ENCODE data around the gene OGT.

DNA sequence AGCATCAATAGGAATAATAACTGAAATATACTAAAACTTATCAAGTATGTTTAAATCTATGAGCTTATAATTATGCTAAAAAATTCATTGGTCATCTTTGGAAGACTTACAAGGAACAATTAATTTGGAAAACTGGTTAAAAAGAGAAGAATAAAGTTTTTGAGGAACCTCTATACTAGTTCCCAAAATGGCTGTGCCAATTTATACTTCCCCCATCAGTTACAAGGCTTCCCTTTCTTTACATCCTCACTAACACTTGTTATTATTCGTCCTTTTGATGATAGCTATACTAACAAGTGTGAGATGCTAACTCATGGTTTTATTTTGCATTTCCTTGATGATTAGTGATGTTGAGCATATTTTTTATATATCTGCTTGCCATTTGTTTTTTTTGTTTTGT is 17.1 kb downstream of the OGT start:
- no peak for TF ChIP-seq FOXP2 (optimal IDR thresholded peaks at IDR 0.05; ENCODE audit: borderline replicate concordance, extremely low read depth, extremely low read length, insufficient read depth)
- TF ChIP-seq, protein P1, sequence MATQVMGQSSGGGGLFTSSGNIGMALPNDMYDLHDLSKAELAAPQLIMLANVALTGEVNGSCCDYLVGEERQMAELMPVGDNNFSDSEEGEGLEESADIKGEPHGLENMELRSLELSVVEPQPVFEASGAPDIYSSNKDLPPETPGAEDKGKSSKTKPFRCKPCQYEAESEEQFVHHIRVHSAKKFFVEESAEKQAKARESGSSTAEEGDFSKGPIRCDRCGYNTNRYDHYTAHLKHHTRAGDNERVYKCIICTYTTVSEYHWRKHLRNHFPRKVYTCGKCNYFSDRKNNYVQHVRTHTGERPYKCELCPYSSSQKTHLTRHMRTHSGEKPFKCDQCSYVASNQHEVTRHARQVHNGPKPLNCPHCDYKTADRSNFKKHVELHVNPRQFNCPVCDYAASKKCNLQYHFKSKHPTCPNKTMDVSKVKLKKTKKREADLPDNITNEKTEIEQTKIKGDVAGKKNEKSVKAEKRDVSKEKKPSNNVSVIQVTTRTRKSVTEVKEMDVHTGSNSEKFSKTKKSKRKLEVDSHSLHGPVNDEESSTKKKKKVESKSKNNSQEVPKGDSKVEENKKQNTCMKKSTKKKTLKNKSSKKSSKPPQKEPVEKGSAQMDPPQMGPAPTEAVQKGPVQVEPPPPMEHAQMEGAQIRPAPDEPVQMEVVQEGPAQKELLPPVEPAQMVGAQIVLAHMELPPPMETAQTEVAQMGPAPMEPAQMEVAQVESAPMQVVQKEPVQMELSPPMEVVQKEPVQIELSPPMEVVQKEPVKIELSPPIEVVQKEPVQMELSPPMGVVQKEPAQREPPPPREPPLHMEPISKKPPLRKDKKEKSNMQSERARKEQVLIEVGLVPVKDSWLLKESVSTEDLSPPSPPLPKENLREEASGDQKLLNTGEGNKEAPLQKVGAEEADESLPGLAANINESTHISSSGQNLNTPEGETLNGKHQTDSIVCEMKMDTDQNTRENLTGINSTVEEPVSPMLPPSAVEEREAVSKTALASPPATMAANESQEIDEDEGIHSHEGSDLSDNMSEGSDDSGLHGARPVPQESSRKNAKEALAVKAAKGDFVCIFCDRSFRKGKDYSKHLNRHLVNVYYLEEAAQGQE (IDR thresholded peaks at IDR 0.05; ENCODE audit: insufficient read depth in 1 of 2, low read depth in 2 of 2, low read length in 2 of 2): no peak

All from PFSK-1 (cell line).